HCT116 (cell line): Measurements from ENCODE around the gene SPSB4. TPM values are rescaled to one million over a fixed set of nuclear protein-coding genes. Genes with fewer than 3 reads are reported as not detected.

Experiments used
- ATAC-seq: fragments of 200-7000 bp; cut with Tn5 transposase; 2 replicates; pipeline ENCODE4 v1.9.1; 2020; ENCODE audit warnings: mild to moderate bottlenecking, moderate library complexity
- BruUV-seq: library from RNA; stranded (reverse); fragments of 400-500 nt; replicated peaks from 2 replicates; lab custom pipeline; 2021; lab: Mats Ljungman, UMichigan
- CTCF ChIA-PET: fragments of 300-600 bp; sonication (Branson Sonifier 250); formaldehyde crosslinking; loops from one replicate; lab custom pipeline; 2021; ENCODE audit warnings: antibody characterized with exemption; lab: Charles Lee
- POLR2A ChIA-PET: fragments of 300-600, 350-600 bp; sonication (Branson Sonifier 250); formaldehyde crosslinking; loops from one replicate; lab custom pipeline; 2021; ENCODE audit warnings: antibody characterized with exemption; lab: Charles Lee
- RAD21 ChIA-PET, 2 experiments: fragments of 300-600 bp; sonication (Branson Sonifier 250); formaldehyde crosslinking; loops; one replicate each; lab custom pipeline; 2023; ENCODE audit warnings: low total read pairs in 2 of 2; ENCODE audit not compliant: uncharacterized antibody in 2 of 2, unreplicated experiment in 2 of 2, low non-redundant PET in 1 of 2; lab: Charles Lee
- DNase-seq: peaks from one replicate; pipeline ENCODE4 v3.0.0-alpha.2; 2010; ENCODE audit warnings: low read depth, low spot score
- H2AFZ ChIP-seq: fragments of 200-600 bp; shearing (Covaris generic), sonication (generic); 2 replicates; pipeline ENCODE4 v1.6.1; 2017; ENCODE audit warnings: low read depth, mixed run types, mixed read lengths, antibody characterized with exemption, low read length; ENCODE audit not compliant: poor library complexity, severe bottlenecking
- H3K27ac ChIP-seq: 2 replicates; pipeline ENCODE4 v1.5.1; 2012; ENCODE audit warnings: low read depth, low read length
- H3K27me3 ChIP-seq: fragments of 200-600 bp; sonication (generic); 2 replicates; pipeline ENCODE4 v1.6.1; 2016; ENCODE audit warnings: mixed run types, low read length, mixed read lengths; ENCODE audit not compliant: insufficient read depth
- H3K36me3 ChIP-seq, 2 experiments: fragments of 200-500 bp in 1 of 2; fragments of 200-600 bp in 1 of 2; sonication (Bioruptor generic) in 1 of 2; sonication (generic) in 1 of 2; 2 replicates each; pipeline versions ENCODE4 v1.5.1 to v1.6.1; 2014 to 2016; ENCODE audit warnings: low read length in 2 of 2, inconsistent platforms in 1 of 2, mixed read lengths in 1 of 2, mixed run types in 1 of 2; ENCODE audit not compliant: insufficient read depth in 2 of 2, control insufficient read depth in 1 of 2
- H3K4me1 ChIP-seq, 2 experiments: fragments of 200-600 bp in 1 of 2; sonication (generic) in 1 of 2; 2 replicates each; pipeline versions ENCODE4 v1.5.1 to v1.6.1; 2012 to 2017; ENCODE audit warnings: low read length in 2 of 2, inconsistent platforms in 1 of 2, mild to moderate bottlenecking in 1 of 2, mixed read lengths in 1 of 2, mixed run types in 1 of 2, moderate library complexity in 1 of 2; ENCODE audit not compliant: insufficient read depth in 2 of 2, control insufficient read depth in 1 of 2
- H3K4me2 ChIP-seq: fragments of 200-600 bp; sonication (generic); 2 replicates; pipeline ENCODE4 v1.6.1; 2017; ENCODE audit warnings: mixed run types, low read length, mixed read lengths
- H3K4me3 ChIP-seq, 2 experiments: fragments of 200-600 bp in 1 of 2; sonication (generic) in 1 of 2; replicated peaks in 1 of 2; 2 replicates each; pipeline ENCODE4 v1.5.1; 2011 to 2016; ENCODE audit warnings: low read length in 2 of 2, control low read depth in 1 of 2, low read depth in 1 of 2, mild to moderate bottlenecking in 1 of 2, mixed read lengths in 1 of 2, mixed run types in 1 of 2
- H3K79me2 ChIP-seq: fragments of 200-600 bp; sonication (generic); 2 replicates; pipeline ENCODE4 v1.6.1; 2017; ENCODE audit warnings: mild to moderate bottlenecking, mixed run types, low read length, moderate library complexity, mixed read lengths; ENCODE audit not compliant: insufficient read depth
- H3K9ac ChIP-seq: fragments of 200-600 bp; sonication (generic); 2 replicates; pipeline ENCODE4 v1.6.1; 2016; ENCODE audit warnings: low read length, mixed read lengths
- H3K9me2 ChIP-seq: fragments of 200-600 bp; sonication (generic), shearing (Covaris generic); 2 replicates; pipeline ENCODE4 v1.6.1; 2017; ENCODE audit warnings: mixed run types, mild to moderate bottlenecking, moderate library complexity; ENCODE audit not compliant: insufficient read depth
- H3K9me3 ChIP-seq, 2 experiments: fragments of 200-500 bp in 1 of 2; fragments of 200-600 bp in 1 of 2; sonication (Bioruptor generic) in 1 of 2; sonication (generic) in 1 of 2; 2 replicates each; pipeline ENCODE4 v1.6.1; 2014 to 2017; ENCODE audit warnings: low read length in 2 of 2, mixed read lengths in 2 of 2, inconsistent platforms in 1 of 2, low read depth in 1 of 2, mild to moderate bottlenecking in 1 of 2, mixed run types in 1 of 2, moderate library complexity in 1 of 2; ENCODE audit not compliant: control insufficient read depth in 1 of 2, insufficient read depth in 1 of 2
- H4K20me1 ChIP-seq: fragments of 200-600 bp; sonication (generic), shearing (Covaris generic); 2 replicates; pipeline ENCODE4 v1.6.1; 2017; ENCODE audit warnings: mixed run types, mild to moderate bottlenecking, moderate library complexity; ENCODE audit not compliant: insufficient read depth
- CBX3 ChIP-seq: IDR thresholded peaks from 2 replicates; pipeline ENCODE4 v1.6.1; 2012; ENCODE audit warnings: low read depth
- REST ChIP-seq: IDR thresholded peaks from 2 replicates; pipeline ENCODE4 v1.6.1; 2012; ENCODE audit warnings: low read depth
- ZFX ChIP-seq: fragments of 450-650 bp; IDR thresholded peaks from 2 replicates; pipeline ENCODE4 v1.6.1; 2017
- intact Hi-C: fragments of 100-400 bp; cut with micrococcal nuclease; formaldehyde crosslinking; loops from 2 replicates; pipeline ENCODE4 v1.10.0; 2022
- total RNA-seq: library from RNA; stranded (reverse); gene quantifications from one replicate; pipeline ENCODE4 v1.2.1, GENCODE V29; 2021; ENCODE audit not compliant: unreplicated experiment

The SPSB4 gene
- total RNA-seq, 1 experiment from 2014 or later: 0.57 TPM

- no peak for TF ChIP-seq REST
- TF ChIP-seq ZFX: no peak
Measured at GRCh38 chr3:141083836-141084649, 32.9 kb downstream of the SPSB4 start (continued).

DNA sequence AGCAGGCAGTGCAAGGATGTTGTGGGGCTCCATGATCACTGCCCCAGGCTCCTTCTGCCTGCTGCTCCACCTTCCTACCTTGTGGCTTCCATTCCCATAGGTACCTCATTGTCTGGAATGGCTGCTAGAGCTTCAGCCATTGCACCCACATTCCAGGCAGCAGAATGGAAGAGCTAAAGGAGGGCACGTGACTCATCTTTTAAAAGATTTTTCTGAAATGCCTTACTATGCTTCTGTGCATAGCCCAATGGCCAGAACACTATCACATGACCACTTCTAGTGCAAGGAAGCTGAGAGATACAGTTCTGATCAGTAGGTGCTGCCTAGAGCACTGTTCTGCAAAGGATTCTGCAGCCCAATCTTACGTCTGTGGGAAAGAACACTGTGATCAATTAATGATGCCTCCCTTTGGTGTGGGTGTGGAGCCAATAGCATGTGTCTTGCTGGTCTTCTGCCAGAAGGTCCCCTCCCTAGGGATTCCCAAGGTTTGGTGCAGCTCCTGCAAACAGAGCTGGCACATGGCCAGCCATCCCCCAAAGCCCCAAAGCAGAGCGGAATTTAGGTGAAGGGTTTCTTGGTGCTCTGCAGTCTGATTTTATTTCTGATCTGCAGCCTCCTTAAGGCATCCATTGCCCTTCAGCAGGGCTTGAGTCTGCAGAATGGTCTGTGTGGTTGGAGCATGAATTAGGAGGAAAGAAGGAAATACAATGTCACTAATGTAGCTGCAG, 34.4 kb downstream of the SPSB4 start:
- H3K27ac ChIP-seq: no peak overlapping the region
- no peak for TF ChIP-seq CBX3
- no peak overlapping the region for H3K4me3 ChIP-seq
- ChIA-PET POLR2A (no interaction called here), RAD21 (no interaction called here), CTCF (no interaction called here)
- ATAC-seq (no peak), DNase-seq (no peak)
- H2AFZ ChIP-seq: no peak overlapping the region
- no peaks in the 10 kb centered on the region for H3K9me3 ChIP-seq
- H3K79me2 ChIP-seq: no peaks in the 10 kb centered on the region
- no TSS peak for BruUV-seq
- H4K20me1 ChIP-seq: no peaks in the 10 kb centered on the region
- intact Hi-C loops: no loop called here
- no peak overlapping the region for H3K4me2 ChIP-seq
- H3K4me1 ChIP-seq: no peaks in the 10 kb centered on the region
- H3K36me3 ChIP-seq: no peaks in the 10 kb centered on the region
- H3K9me2 ChIP-seq: no peaks in the 10 kb centered on the region
- no peaks in the 10 kb centered on the region; the same call in 1 of the 2 replicates for H3K27me3 ChIP-seq
- H3K9ac ChIP-seq: no peak overlapping the region
